ENCODE measurements around the gene TTC34.

- TF ChIP-seq CTCF (IDR thresholded peaks at IDR 0.05) (no peak), POLR2AphosphoS5 (IDR thresholded peaks at IDR 0.05) (no peak), EP300 (IDR thresholded peaks at IDR 0.05) (no peak)
Measured at GRCh38 chr1:2804628-2805351, 3.3 kb upstream of the TTC34 start.

Data from gastroesophageal sphincter (tissue), 3 donors.